ENCODE results near the gene GNG5.
A peak's percentile ranks its signal among the peaks of the same experiment; 100 is the strongest.
"Not testable (repeated sequence)": the region's sequence is repeated elsewhere in the genome, so short reads cannot be mapped to it uniquely, and the experiment has no call there.

GNG5 gene

DNA sequence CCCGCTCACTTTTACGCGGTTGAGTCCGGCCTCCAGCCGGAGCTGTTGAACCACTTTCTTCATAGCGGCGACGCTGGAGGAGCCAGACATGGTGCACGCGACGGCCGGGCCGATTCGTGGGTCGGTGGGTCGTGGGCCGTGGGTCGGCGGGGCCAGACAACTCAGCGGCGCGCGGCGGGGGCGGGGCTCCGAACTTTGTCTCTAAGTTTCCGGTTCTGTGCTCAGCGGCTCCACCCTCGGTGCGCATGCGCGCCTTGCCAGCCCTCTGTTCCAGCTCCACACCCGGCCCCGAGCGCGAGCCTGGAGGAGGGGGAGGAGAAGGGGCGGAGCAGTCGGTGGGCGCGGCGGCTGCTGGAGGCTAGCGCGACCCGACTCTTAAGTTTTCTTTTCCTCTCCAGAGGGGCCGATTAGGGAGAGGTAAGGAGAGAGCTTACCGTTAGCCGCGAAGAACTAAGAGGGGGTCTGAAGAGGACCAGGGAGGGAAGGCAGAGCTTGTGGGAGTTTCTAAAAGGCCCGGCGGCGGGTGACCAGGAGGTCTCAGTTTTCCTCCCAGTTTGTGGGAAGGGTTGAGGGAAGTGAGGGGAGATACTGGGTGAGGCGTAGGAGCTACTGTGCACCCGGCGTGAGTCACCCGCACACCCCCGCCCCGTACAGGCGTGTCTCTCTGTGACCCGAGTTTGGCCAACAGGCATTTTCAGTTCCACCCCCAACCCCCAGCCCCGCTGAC, at the start of gene GNG5, which contains the start of gene SPATA1:
TSS of gene GNG5 (minus strand) at position 580 of the 727 bp plus-strand sequence. CDS start at position 90, 490 bp downstream.
TSS of gene SPATA1 (plus strand) at position 385 of the 727 bp plus-strand sequence. CDS start 9,974 bp downstream, outside the sequence.
- DNase-seq (ENCODE audit: low read depth in 1 of 2, low spot score in 1 of 2) = peak; percentile 95 to 96

- no peak for DNase-seq (ENCODE audit: low read depth in 1 of 2, low spot score in 1 of 2)
Observed at GRCh38 chr1:84550826-84551225, 44.4 kb upstream of the GNG5 start.

DNA sequence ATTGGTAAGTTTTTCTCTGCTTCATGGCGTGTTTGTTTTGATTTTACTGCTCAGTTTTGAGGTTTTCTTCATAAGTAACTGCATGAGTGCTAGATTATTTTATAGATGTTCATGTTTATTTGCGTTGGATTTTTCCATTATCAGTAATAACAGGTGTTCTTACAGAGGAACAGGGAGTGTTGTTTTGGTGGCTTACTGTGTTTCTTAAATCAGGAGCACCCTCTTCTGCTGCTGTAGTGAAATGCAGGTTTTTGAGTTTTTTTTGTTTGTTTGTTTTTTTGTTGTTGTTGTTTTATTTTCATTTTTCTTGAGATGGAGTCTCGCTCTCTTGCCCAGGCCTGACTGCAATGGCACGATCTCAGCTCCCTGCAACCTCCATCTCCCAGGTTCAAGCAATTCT, 35.3 kb upstream of the GNG5 start:
- DNase-seq (ENCODE audit: low read depth in 1 of 2, low spot score in 1 of 2) = no peak

GRCh38 chr1:84540759-84541158, 34.4 kb upstream of the GNG5 start:
- no peak for DNase-seq (ENCODE audit: low read depth in 1 of 2, low spot score in 1 of 2)

GRCh38 chr1:84539972-84540371, 33.6 kb upstream of the GNG5 start:
- no peak for DNase-seq (ENCODE audit: low read depth in 1 of 2, low spot score in 1 of 2)

DNA sequence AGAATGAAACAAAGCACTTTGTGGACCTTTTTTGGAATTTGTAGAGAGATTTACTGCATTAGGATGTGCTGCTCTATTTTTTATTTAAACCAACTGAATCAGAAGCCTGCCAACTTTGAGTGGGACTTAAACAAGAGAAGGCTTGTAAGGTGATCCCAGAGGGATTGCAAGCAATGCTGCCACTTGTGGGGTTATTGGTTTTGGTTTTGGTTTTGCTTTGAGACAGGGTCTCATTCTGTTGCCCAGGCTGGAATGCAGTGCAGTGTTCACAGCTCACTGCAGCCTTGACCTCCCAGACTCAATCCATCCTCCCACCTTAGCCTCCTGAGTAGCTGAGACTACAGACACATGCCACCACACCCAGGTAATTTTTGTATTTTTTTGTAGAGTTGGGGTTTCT, 32.2 kb upstream of the GNG5 start:
- no peak for DNase-seq (ENCODE audit: low read depth in 1 of 2, low spot score in 1 of 2)

DNA sequence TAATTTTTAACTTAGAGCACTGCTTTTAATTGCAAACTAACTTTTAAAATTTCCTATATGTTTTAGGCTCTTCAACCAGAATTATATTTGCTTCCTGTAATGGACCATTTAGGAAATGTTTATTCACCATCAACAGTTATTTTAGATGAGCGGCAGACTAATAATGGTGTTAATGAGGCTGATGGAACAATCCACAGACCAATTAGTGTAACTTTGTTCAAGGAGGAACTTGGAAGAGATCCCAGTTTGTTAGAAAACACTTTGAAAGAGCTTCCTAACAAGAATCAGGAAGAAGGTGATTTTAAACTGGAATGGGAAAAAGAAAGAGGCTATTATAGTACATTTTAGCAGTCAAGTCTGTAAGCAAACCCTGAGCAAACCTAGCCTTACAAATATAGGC, 19.4 kb upstream of the GNG5 start:
- DNase-seq (ENCODE audit: low read depth in 1 of 2, low spot score in 1 of 2) = no peak

DNA sequence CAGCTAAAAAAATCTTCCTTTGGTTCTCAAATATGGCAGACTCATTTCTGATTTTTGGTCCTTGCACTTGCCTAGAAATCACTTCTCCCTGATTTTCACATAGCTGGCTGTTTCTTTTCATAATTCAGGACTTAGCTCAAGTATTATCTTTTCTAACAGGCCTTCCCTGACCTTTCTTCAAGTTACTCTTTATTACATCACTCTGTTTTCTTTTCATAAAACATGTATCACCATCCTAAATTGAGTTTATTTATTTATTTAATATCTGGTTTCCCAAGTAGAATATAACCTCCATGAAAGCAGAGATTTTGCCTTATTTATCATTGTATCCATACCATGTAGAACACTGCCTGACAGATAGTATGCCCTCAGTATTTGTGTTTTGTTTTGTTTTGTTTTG, 18.2 kb upstream of the GNG5 start:
- no peak for DNase-seq (ENCODE audit: low read depth in 1 of 2, low spot score in 1 of 2)

DNA sequence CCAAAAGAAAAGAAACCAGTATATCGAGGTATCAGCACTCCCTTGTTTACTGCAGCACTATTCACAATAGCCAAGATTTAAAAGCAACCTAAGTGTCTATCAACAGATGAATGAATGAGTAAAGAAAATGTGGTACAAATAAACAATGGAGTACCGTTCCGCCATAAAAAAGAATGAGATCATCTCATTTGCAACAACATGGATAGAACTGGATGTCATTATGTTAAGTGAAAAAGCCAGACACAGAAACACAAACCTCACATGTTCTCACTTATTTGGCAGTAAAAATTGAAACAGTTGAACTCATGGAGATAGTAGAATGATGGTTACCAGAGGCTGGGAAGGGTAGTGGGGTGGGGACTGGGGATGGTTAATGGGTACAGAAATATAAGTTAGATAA, 4.3 kb upstream of the GNG5 start:
- no peak for DNase-seq (ENCODE audit: low read depth in 1 of 2, low spot score in 1 of 2)

- DNase-seq (ENCODE audit: low read depth in 1 of 2, low spot score in 1 of 2) = no peak
Observed at GRCh38 chr1:84510165-84510564, 3.8 kb upstream of the GNG5 start.

DNA sequence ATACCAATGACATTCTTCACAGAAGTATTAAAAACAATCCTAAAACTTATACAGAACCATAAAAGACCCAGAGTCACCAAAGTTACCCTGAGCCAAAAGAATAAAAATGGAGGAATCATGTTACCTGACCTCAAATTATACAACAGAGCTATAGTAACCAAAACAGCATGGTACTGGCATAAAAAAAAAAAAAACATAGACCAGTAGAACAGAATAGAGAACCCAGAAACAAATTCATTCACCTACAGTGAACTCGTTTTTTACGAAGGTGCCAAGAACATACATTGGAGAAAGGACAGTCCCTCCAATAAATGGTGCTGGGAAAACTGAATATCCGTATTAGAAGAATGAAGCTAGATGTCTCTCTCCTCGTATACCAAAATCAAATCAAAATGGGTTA, 2.6 kb upstream of the GNG5 start:
- DNase-seq (ENCODE audit: low read depth in 1 of 2, low spot score in 1 of 2) = no peak

DNA sequence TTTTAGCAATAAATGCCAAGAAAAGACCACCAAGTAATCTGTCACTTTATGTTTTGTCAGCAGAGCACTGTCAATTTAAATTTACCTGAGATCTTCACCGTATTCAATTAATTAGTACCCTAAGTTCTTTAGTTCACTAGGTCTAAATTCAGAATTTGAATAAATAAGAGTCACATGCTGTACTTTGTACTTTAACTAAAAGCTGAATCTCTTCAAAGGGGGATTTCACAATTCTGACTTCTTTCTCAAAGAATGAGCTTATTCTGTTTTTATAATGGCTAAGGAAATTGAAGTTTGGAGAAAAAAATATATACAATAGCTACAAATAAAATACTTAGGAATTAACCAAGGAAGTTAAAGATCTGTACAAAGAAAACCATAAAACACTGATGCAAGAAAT, 2.1 kb upstream of the GNG5 start:
- DNase-seq (ENCODE audit: low read depth in 1 of 2, low spot score in 1 of 2) = no peak

- DNase-seq (ENCODE audit: low read depth in 1 of 2, low spot score in 1 of 2) = not testable (repeated sequence)
Observed at GRCh38 chr1:84507887-84508286, 1.5 kb upstream of the GNG5 start.

DNA sequence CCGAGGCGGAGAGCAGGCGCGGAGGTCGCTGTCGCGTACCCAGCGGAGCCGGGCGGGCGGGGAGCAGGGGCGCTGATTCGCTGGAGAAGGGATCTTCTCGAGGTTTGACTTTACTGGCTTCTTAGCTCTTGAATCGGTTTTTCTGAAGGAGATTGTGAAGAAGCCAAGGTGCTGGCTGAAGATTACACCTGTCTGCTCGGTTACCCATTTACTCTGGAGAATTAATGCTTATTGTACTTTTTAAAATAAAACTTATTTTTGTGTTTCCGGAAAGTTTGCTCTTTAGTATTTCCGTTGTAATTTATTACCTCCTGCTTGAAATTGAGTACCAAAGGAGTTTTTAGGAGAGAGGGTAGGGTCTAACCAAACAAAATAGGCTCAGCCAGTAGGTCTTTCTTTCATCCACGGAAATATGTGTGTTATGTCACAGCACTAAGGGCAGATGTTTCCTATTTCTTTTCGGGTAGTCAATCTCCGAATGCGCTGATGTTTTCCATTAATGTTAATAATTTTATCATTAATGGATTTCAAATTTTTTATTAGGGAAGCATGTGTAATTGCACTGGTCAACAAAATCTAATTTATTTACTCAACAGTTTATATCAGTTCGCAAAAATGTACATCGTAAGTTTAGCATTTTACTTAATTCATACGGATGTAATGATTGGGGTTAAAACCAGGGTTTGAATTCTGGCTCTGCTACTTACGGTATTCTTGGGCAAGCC, 510 bp upstream of the GNG5 start:
- no peak for DNase-seq (ENCODE audit: low read depth in 1 of 2, low spot score in 1 of 2)

GRCh38 chr1:84505493-84506001, 834 bp downstream of the GNG5 start:
- no peak for DNase-seq (ENCODE audit: low read depth in 1 of 2, low spot score in 1 of 2)

GRCh38 chr1:84504580-84505492, 1.5 kb downstream of the GNG5 start:
- DNase-seq (ENCODE audit: low read depth in 1 of 2, low spot score in 1 of 2) = no peak

DNA sequence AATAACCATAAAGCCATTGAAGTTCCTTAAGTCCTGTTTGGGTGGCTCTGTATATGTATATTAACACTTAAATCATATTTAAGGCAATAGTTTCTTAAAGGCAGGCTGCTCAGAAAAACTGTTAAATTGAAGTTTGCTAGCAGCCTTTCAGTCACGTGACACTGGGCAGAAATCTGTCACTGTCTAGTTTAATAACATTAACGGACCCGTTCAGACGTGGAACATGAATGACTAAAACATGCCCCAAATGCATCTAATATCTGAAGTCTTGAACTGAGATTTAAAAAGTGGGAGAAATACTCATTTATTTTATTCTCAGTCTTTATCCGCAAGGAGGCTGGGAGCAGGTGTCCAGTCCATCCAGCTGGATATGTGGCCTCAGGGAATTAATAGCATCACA, 3.5 kb downstream of the GNG5 start:
- DNase-seq (ENCODE audit: low read depth in 1 of 2, low spot score in 1 of 2) = no peak

- no peak for DNase-seq (ENCODE audit: low read depth in 1 of 2, low spot score in 1 of 2)
Observed at GRCh38 chr1:84497631-84498275, 8.6 kb downstream of the GNG5 start.

DNA sequence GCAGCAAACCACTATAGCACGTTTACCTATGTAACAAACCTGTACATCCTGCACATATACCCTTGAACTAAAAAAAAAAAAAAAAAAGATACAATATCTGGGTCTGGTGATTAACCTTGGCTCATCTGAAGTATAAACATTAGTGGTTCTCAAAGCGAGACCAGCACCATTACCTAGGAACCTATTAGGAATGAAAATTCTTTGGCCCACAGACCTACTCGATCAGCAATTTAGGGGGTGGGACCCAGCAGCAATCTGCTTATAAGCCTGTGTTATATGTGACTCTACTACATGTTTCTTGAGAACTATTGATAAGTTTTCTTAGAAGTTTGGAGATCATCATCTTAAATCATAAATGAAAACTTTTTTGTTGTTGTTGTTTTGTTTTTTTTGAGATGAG, 9.9 kb downstream of the GNG5 start:
- DNase-seq (ENCODE audit: low read depth in 1 of 2, low spot score in 1 of 2) = no peak

GRCh38 chr1:84493747-84494146, 12.6 kb downstream of the GNG5 start:
- no peak for DNase-seq (ENCODE audit: low read depth in 1 of 2, low spot score in 1 of 2)

GRCh38 chr1:84492726-84493125, 13.7 kb downstream of the GNG5 start:
- DNase-seq (ENCODE audit: low read depth in 1 of 2, low spot score in 1 of 2) = no peak

Measured in activated T-helper 1 cell treated with anti-CD3 and anti-CD28 coated beads, Interleukin-2, amount 50 U/mL, for 16 hours (primary cell).